Stimulated activated CD8-positive, alpha-beta memory T cell treated with anti-CD3 and anti-CD28 coated beads, Interleukin-4, amount 100 ng/mL, for 48 hours (primary cell): ENCODE measurements around the gene FTO.

Source experiments
- DNase-seq: peaks from one replicate; pipeline ENCODE4 v3.0.0-alpha.2; 2020

FTO gene

GRCh38 chr16:54110016-54110981, 406.3 kb downstream of the FTO start:
- no peak for DNase-seq

GRCh38 chr16:54112451-54113206, 408.7 kb downstream of the FTO start:
- DNase-seq, result no peak

GRCh38 chr16:54115558-54115957, 411.6 kb downstream of the FTO start:
- DNase-seq, result no peak

- DNase-seq, result no peak
Observed at GRCh38 chr16:54116124-54116655, 412.2 kb downstream of the FTO start.

- DNase-seq, result no peak
Observed at GRCh38 chr16:54118846-54119245, 414.9 kb downstream of the FTO start.

- no peak for DNase-seq
Observed at GRCh38 chr16:54120846-54121480, 417.0 kb downstream of the FTO start.

- no peak for DNase-seq
Observed at GRCh38 chr16:54121539-54122295, 417.8 kb downstream of the FTO start.

- no peak for DNase-seq
Observed at GRCh38 chr16:54123766-54124165, 419.8 kb downstream of the FTO start.

- DNase-seq, result no peak
Observed at GRCh38 chr16:54125751-54126655, 422.0 kb downstream of the FTO start.

GRCh38 chr16:54126907-54127306, 423.0 kb downstream of the FTO start:
- no peak for DNase-seq

GRCh38 chr16:54128629-54129234, 424.8 kb downstream of the FTO start:
- DNase-seq, result no peak

- no peak for DNase-seq
Observed at GRCh38 chr16:54129810-54130209, 425.9 kb downstream of the FTO start.

- no peak for DNase-seq
Observed at GRCh38 chr16:54135361-54136275, 431.7 kb downstream of the FTO start.

- DNase-seq, result no peak
Observed at GRCh38 chr16:54136276-54136625, 432.3 kb downstream of the FTO start.

- DNase-seq, result no peak
Observed at GRCh38 chr16:54140057-54140787, 436.3 kb downstream of the FTO start.

GRCh38 chr16:54140788-54141136, 436.8 kb downstream of the FTO start:
- DNase-seq, result no peak

- no peak for DNase-seq
Observed at GRCh38 chr16:54142787-54143186, 438.8 kb downstream of the FTO start.

- no peak for DNase-seq
Observed at GRCh38 chr16:54143410-54143809, 439.5 kb downstream of the FTO start.

- DNase-seq, result no peak
Observed at GRCh38 chr16:54143934-54144571, 440.1 kb downstream of the FTO start.
